K562 (cell line): ENCODE data around the gene SLC1A2.

Source experiments
- HMG20B ChIP-seq: fragments of 250-450 bp; sonication (Bioruptor Pico); IDR thresholded peaks from 2 replicates; pipeline ENCODE4 v1.5.0; 2021; ENCODE audit warnings: mild to moderate bottlenecking
- HNRNPL ChIP-seq: fragments of 200-400 bp; formaldehyde crosslinking; IDR thresholded peaks from 2 replicates; pipeline ENCODE4 v1.6.1; 2017; ENCODE audit warnings: low read depth, mild to moderate bottlenecking, low read length
- POU5F1 ChIP-seq: fragments of 150-350 bp; IDR thresholded peaks from 2 replicates; pipeline ENCODE4 v1.6.1; 2014; ENCODE audit warnings: borderline replicate concordance, low read length, low read depth, mild to moderate bottlenecking; ENCODE audit not compliant: partially characterized antibody
- RCOR1 ChIP-seq, 2 experiments: IDR thresholded peaks; 2 replicates each; pipeline ENCODE4 v1.6.1; 2012; ENCODE audit warnings: low read depth in 2 of 2, low read length in 2 of 2, borderline replicate concordance in 1 of 2, improper control_type of control experiment in 1 of 2
- SREBF1 ChIP-seq: fragments of 150-350 bp; IDR thresholded peaks from 2 replicates; pipeline ENCODE4 v1.6.1; 2014; ENCODE audit warnings: antibody characterized with exemption, low read depth, low read length, borderline replicate concordance
- YY1 ChIP-seq, 3 experiments: IDR thresholded peaks; 2 replicates each; pipeline ENCODE4 v1.6.1; 2011; ENCODE audit warnings: low read length in 2 of 3, mild to moderate bottlenecking in 2 of 3, moderate library complexity in 2 of 3, borderline replicate concordance in 1 of 3, control low read depth in 1 of 3, low read depth in 1 of 3; ENCODE audit not compliant: insufficient read depth in 3 of 3, insufficient replicate concordance in 2 of 3, control insufficient read depth in 1 of 3, insufficient read length in 1 of 3; ENCODE audit errors: extremely low read depth in 1 of 3
- TF ChIP-seq, protein P1 (sequence below), 2 experiments: IDR thresholded peaks; 2 replicates each; pipeline ENCODE4 v1.6.1; 2012; ENCODE audit warnings: improper control_type of control experiment in 2 of 2, low read depth in 2 of 2, low read length in 2 of 2, borderline replicate concordance in 1 of 2
- TF ChIP-seq, protein P2 (sequence below), 3 experiments: IDR thresholded peaks in 2 of 3; conservative IDR thresholded peaks in 1 of 3; 2 replicates each; pipeline ENCODE4 v1.5.1; 2011 to 2012; ENCODE audit warnings: low read length in 3 of 3, mild to moderate bottlenecking in 3 of 3, control low read depth in 2 of 3, improper control_type of control experiment in 1 of 3, inconsistent platforms in 1 of 3, low read depth in 1 of 3, mixed read lengths in 1 of 3, moderate library complexity in 1 of 3; ENCODE audit not compliant: insufficient read depth in 2 of 3
- TF ChIP-seq, protein P3 (sequence below), 2 experiments: fragments of 450-650 bp in 1 of 2; IDR thresholded peaks; 2 replicates each; pipeline ENCODE4 v1.6.1; 2011 to 2017; ENCODE audit warnings: low read depth in 2 of 2, antibody characterized with exemption in 1 of 2, borderline replicate concordance in 1 of 2, low read length in 1 of 2, mild to moderate bottlenecking in 1 of 2, mixed read lengths in 1 of 2; ENCODE audit not compliant: control insufficient read depth in 1 of 2

DNA sequence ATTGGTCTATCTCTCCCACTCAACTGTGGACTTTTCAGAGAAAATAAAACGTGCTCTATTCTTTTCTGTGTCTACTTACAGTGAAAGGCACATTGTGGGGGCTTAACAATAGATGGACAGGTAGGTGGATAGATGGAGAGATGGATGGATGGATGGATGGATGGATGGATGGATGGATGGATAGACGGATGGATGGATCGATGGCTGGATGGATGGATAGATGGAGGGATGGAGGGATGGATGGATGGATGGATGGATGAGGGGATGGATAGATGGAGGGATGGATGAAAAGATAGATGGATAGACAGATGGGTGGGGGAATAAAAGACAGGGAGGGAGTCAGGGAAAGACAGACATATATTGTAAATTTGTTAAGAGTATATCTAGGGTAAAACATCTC lies 14.2 kb upstream of the SLC1A2 start:
- TF ChIP-seq, protein P1, sequence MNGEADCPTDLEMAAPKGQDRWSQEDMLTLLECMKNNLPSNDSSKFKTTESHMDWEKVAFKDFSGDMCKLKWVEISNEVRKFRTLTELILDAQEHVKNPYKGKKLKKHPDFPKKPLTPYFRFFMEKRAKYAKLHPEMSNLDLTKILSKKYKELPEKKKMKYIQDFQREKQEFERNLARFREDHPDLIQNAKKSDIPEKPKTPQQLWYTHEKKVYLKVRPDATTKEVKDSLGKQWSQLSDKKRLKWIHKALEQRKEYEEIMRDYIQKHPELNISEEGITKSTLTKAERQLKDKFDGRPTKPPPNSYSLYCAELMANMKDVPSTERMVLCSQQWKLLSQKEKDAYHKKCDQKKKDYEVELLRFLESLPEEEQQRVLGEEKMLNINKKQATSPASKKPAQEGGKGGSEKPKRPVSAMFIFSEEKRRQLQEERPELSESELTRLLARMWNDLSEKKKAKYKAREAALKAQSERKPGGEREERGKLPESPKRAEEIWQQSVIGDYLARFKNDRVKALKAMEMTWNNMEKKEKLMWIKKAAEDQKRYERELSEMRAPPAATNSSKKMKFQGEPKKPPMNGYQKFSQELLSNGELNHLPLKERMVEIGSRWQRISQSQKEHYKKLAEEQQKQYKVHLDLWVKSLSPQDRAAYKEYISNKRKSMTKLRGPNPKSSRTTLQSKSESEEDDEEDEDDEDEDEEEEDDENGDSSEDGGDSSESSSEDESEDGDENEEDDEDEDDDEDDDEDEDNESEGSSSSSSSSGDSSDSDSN (IDR thresholded peaks at IDR 0.05; ENCODE audit: borderline replicate concordance in 1 of 2, low read depth in 2 of 2, low read length in 2 of 2) = no peak
- TF ChIP-seq HNRNPL = no peak
- no peak for TF ChIP-seq POU5F1
- no peak for TF ChIP-seq HMG20B
- TF ChIP-seq, protein P2, sequence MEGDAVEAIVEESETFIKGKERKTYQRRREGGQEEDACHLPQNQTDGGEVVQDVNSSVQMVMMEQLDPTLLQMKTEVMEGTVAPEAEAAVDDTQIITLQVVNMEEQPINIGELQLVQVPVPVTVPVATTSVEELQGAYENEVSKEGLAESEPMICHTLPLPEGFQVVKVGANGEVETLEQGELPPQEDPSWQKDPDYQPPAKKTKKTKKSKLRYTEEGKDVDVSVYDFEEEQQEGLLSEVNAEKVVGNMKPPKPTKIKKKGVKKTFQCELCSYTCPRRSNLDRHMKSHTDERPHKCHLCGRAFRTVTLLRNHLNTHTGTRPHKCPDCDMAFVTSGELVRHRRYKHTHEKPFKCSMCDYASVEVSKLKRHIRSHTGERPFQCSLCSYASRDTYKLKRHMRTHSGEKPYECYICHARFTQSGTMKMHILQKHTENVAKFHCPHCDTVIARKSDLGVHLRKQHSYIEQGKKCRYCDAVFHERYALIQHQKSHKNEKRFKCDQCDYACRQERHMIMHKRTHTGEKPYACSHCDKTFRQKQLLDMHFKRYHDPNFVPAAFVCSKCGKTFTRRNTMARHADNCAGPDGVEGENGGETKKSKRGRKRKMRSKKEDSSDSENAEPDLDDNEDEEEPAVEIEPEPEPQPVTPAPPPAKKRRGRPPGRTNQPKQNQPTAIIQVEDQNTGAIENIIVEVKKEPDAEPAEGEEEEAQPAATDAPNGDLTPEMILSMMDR (IDR thresholded peaks at IDR 0.05 in 2 of 3, conservative IDR thresholded peaks at IDR 0.05 in 1 of 3; ENCODE audit: insufficient read depth in 2 of 3, low read depth in 1 of 3, low read length in 3 of 3) = no peak
- TF ChIP-seq, protein P3, sequence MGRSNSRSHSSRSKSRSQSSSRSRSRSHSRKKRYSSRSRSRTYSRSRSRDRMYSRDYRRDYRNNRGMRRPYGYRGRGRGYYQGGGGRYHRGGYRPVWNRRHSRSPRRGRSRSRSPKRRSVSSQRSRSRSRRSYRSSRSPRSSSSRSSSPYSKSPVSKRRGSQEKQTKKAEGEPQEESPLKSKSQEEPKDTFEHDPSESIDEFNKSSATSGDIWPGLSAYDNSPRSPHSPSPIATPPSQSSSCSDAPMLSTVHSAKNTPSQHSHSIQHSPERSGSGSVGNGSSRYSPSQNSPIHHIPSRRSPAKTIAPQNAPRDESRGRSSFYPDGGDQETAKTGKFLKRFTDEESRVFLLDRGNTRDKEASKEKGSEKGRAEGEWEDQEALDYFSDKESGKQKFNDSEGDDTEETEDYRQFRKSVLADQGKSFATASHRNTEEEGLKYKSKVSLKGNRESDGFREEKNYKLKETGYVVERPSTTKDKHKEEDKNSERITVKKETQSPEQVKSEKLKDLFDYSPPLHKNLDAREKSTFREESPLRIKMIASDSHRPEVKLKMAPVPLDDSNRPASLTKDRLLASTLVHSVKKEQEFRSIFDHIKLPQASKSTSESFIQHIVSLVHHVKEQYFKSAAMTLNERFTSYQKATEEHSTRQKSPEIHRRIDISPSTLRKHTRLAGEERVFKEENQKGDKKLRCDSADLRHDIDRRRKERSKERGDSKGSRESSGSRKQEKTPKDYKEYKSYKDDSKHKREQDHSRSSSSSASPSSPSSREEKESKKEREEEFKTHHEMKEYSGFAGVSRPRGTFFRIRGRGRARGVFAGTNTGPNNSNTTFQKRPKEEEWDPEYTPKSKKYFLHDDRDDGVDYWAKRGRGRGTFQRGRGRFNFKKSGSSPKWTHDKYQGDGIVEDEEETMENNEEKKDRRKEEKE (IDR thresholded peaks at IDR 0.05; ENCODE audit: borderline replicate concordance in 1 of 2, control insufficient read depth in 1 of 2, low read depth in 2 of 2, low read length in 1 of 2) = no peak
- no peak for TF ChIP-seq SREBF1
- TF ChIP-seq YY1 (IDR thresholded peaks at IDR 0.05; ENCODE audit: borderline replicate concordance in 1 of 3, control insufficient read depth in 1 of 3, extremely low read depth in 1 of 3, insufficient read depth in 3 of 3, insufficient read length in 1 of 3, insufficient replicate concordance in 2 of 3, low read depth in 1 of 3, low read length in 2 of 3) = no peak
- TF ChIP-seq RCOR1 (IDR thresholded peaks at IDR 0.05; ENCODE audit: borderline replicate concordance in 1 of 2, low read depth in 2 of 2, low read length in 2 of 2) = no peak
